GM12878 (cell line): ENCODE results near the gene PHLPP1.

Experiments
- BHLHE40 ChIP-seq, 2 experiments: fragments of 450-650 bp in 1 of 2; IDR thresholded peaks; 2 replicates each; pipeline ENCODE4 v1.6.1; 2011 to 2017; ENCODE audit warnings: low read depth in 2 of 2, borderline replicate concordance in 1 of 2, improper control_type of control experiment in 1 of 2, low read length in 1 of 2, mild to moderate bottlenecking in 1 of 2
- ESRRA ChIP-seq: IDR thresholded peaks from 2 replicates; pipeline ENCODE4 v1.6.1; 2012; ENCODE audit warnings: mild to moderate bottlenecking, low read length, improper control_type of control experiment
- GABPA ChIP-seq: IDR thresholded peaks from 2 replicates; pipeline ENCODE4 v1.6.1; 2014; ENCODE audit warnings: antibody characterized with exemption, low read depth, mild to moderate bottlenecking, inconsistent platforms
- HCFC1 ChIP-seq: fragments of 150-350 bp; IDR thresholded peaks from 2 replicates; pipeline ENCODE4 v1.6.1; 2014; ENCODE audit warnings: low read length
- MXI1 ChIP-seq: fragments of 150-350 bp; IDR thresholded peaks from 2 replicates; pipeline ENCODE4 v1.6.1; 2011; ENCODE audit warnings: low read depth, mild to moderate bottlenecking, inconsistent platforms, low read length, improper control_type of control experiment
- NRF1 ChIP-seq: conservative IDR thresholded peaks from 2 replicates; pipeline ENCODE4 v1.6.1; 2011; ENCODE audit warnings: mild to moderate bottlenecking, low read depth, low read length, improper control_type of control experiment
- POLR2AphosphoS5 ChIP-seq: IDR thresholded peaks from 2 replicates; pipeline ENCODE4 v1.6.1; 2011; ENCODE audit warnings: mild to moderate bottlenecking, low read length, inconsistent platforms
- RAD51 ChIP-seq: fragments of 450-650 bp; IDR thresholded peaks from 2 replicates; pipeline ENCODE4 v1.6.1; 2016; ENCODE audit warnings: moderate library complexity, mild to moderate bottlenecking, inconsistent platforms
- RCOR1 ChIP-seq: conservative IDR thresholded peaks from 2 replicates; pipeline ENCODE4 v1.6.1; 2012; ENCODE audit warnings: low read depth, low read length, improper control_type of control experiment
- TF ChIP-seq, protein P1 (sequence below): IDR thresholded peaks from 2 replicates; pipeline ENCODE4 v1.6.1; 2012; ENCODE audit warnings: mild to moderate bottlenecking, low read depth, low read length
- TF ChIP-seq, protein P2 (sequence below), 3 experiments: IDR thresholded peaks in 2 of 3; conservative IDR thresholded peaks in 1 of 3; 2 replicates each; pipeline ENCODE4 v1.5.1; 2011; ENCODE audit warnings: low read depth in 3 of 3, low read length in 3 of 3, mild to moderate bottlenecking in 3 of 3, control low read depth in 2 of 3, moderate library complexity in 2 of 3, inconsistent platforms in 1 of 3, mixed read lengths in 1 of 3; ENCODE audit not compliant: control insufficient read depth in 2 of 3, insufficient read depth in 1 of 3; ENCODE audit errors: extremely low read depth in 1 of 3

DNA sequence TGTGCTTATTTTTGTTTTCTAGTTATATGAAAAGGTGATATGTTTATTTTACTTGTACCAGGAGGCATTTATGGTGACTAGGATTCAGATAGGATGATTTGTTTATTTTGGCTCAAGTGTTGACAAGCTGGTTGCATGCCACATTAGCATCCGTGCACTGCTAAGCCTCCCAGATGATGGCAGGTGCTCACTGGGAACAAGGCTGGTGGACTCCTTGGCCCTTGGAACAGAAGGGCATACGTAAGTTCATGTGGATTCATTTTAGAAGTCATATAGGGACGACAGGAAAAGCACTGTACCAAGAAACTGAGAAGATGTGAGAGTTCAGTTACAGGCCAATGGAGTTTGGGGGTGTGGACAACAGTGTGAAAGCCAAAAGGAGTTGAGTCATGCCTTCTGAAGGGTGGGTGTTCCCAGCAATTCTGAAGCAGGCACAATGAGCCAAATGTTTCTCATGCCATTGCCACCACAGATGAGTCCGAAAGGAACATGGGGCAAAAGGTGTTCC, 166.2 kb downstream of the PHLPP1 start:
- TF ChIP-seq HCFC1 = no peak
- no peak for TF ChIP-seq BHLHE40 (IDR thresholded peaks at IDR 0.05; ENCODE audit: borderline replicate concordance in 1 of 2, low read depth in 2 of 2, low read length in 1 of 2)
- TF ChIP-seq, protein P1, sequence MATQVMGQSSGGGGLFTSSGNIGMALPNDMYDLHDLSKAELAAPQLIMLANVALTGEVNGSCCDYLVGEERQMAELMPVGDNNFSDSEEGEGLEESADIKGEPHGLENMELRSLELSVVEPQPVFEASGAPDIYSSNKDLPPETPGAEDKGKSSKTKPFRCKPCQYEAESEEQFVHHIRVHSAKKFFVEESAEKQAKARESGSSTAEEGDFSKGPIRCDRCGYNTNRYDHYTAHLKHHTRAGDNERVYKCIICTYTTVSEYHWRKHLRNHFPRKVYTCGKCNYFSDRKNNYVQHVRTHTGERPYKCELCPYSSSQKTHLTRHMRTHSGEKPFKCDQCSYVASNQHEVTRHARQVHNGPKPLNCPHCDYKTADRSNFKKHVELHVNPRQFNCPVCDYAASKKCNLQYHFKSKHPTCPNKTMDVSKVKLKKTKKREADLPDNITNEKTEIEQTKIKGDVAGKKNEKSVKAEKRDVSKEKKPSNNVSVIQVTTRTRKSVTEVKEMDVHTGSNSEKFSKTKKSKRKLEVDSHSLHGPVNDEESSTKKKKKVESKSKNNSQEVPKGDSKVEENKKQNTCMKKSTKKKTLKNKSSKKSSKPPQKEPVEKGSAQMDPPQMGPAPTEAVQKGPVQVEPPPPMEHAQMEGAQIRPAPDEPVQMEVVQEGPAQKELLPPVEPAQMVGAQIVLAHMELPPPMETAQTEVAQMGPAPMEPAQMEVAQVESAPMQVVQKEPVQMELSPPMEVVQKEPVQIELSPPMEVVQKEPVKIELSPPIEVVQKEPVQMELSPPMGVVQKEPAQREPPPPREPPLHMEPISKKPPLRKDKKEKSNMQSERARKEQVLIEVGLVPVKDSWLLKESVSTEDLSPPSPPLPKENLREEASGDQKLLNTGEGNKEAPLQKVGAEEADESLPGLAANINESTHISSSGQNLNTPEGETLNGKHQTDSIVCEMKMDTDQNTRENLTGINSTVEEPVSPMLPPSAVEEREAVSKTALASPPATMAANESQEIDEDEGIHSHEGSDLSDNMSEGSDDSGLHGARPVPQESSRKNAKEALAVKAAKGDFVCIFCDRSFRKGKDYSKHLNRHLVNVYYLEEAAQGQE = no peak
- TF ChIP-seq, protein P2, sequence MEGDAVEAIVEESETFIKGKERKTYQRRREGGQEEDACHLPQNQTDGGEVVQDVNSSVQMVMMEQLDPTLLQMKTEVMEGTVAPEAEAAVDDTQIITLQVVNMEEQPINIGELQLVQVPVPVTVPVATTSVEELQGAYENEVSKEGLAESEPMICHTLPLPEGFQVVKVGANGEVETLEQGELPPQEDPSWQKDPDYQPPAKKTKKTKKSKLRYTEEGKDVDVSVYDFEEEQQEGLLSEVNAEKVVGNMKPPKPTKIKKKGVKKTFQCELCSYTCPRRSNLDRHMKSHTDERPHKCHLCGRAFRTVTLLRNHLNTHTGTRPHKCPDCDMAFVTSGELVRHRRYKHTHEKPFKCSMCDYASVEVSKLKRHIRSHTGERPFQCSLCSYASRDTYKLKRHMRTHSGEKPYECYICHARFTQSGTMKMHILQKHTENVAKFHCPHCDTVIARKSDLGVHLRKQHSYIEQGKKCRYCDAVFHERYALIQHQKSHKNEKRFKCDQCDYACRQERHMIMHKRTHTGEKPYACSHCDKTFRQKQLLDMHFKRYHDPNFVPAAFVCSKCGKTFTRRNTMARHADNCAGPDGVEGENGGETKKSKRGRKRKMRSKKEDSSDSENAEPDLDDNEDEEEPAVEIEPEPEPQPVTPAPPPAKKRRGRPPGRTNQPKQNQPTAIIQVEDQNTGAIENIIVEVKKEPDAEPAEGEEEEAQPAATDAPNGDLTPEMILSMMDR (IDR thresholded peaks at IDR 0.05 in 2 of 3, conservative IDR thresholded peaks at IDR 0.05 in 1 of 3; ENCODE audit: control insufficient read depth in 2 of 3, extremely low read depth in 1 of 3, insufficient read depth in 1 of 3, low read depth in 3 of 3, low read length in 3 of 3) = no peak
- TF ChIP-seq ESRRA = no peak
- TF ChIP-seq POLR2AphosphoS5 = no peak
- TF ChIP-seq RCOR1 = no peak
- TF ChIP-seq RAD51 = no peak
- no peak for TF ChIP-seq NRF1
- no peak for TF ChIP-seq GABPA
- no peak for TF ChIP-seq MXI1
